GM08714 (cell line): ENCODE results near the gene NID1.
"Not testable (repeated sequence)": the region's sequence is repeated elsewhere in the genome, so short reads cannot be mapped to it uniquely, and the experiment has no call there.

Experiments
- H3K4me3 ChIP-seq: fragments of 200-500 bp; sonication (Bioruptor generic); 2 replicates; pipeline ENCODE4 v1.5.1; 2014; ENCODE audit warnings: mild to moderate bottlenecking, low read length, inconsistent platforms
- ZNF274 ChIP-seq: IDR thresholded peaks from 2 replicates; pipeline ENCODE4 v1.6.1; 2012; ENCODE audit warnings: mild to moderate bottlenecking, low read depth, low read length

NID1 gene

DNA sequence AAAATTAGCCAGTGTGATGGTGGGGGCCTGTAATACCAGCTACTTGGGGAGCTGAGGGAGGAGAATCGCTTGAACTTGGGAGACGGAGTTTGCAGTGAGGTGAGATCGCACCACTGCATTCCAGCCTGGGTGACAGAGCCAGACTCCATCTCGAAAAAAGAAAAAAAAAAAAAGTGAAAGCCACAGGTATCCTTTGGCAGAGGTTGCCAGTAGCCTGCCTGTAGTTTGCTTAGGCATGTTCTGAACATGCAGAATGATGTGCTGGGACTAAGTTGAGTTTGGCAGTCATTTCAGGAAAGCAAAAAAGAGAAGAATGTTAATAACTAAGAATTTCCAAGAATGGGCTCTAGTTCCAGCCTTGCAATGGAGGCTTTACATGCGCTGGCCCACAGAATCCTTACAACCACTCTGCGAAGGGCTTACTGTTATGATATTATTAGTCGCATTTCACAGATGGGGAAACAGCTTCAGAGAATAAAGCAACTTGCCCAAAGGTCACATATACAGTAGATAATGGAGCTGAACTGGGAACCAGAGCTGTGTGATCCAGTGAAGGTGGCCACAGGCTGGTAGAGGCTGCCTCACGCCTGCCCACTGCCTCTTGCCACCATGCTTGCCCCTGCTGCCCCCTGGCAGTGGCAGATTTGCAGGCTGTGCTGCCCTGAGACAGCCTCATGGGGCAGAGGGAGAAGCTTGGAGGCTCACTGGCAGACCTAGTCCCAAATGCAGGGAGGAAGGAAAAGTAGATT lies 131.7 kb downstream of the NID1 start:
- H3K4me3 ChIP-seq = no peak overlapping the region
- no peak for TF ChIP-seq ZNF274

DNA sequence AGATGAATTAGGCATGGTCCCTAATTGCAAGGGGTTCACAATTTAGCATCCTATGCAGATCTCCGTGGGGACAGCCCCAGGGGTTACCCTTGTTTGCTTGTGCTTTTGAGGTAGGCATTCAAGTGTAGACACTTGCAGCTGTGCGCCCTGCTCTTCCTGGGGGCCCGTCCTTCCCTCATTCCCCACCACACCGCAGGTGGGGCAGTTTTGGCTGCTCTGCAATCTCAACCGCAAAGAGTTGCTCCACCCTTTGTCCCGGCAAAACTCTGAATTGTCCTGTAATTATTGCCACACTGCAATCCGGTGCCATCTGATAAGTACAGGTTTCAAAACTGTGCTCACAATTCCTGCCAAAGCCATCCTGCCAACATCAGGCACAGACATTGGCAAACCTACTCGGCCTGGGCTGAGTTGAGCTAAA lies 132.8 kb downstream of the NID1 start:
- no peak overlapping the region for H3K4me3 ChIP-seq
- TF ChIP-seq ZNF274 = no peak

DNA sequence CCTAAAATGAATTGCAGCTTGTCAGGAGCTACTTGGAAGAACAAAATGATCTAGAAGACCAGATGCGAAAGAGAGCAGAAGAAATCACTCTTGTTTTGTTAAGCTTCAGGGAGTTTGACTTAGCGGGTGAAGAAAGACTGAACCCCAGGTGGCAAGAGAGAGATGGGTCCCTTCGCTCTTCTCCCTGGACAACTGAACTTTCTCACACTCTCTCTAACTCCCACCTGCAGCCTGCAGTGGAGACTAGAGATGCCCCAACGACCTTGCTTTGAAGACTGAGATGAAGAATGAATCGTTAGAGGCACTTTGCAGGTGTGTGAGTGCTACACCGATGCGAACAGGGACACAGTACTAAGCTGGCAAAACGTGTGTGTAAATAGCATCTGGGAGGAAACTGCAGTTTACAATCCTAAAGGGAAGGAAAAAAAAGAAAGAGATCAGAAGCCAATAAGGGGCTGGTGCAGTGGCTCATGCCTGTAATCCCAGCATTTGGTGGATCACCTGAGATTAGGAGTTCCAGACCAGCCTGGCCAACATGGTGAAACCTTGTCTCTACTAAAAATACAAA lies 133.6 kb downstream of the NID1 start:
- H3K4me3 ChIP-seq = no peak overlapping the region
- TF ChIP-seq ZNF274 = no peak

DNA sequence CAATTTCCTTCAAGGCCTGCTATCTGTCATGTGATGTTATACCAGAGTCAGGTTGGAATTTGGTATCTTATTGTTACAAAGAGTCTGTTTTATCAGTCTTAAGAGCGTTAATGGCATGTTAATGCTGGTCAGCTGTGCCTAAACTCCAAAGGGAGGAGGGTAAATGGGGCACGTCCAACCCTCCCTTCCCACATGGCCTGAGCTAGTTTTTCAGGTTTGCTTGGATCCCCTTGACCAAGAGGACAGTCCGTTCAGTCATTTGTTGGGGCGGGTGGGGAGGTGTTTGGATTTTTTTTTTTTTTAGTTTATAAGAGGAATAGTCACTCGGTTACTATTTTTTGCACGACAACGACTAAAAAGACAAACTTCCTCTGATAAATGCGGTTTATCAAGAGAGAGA lies 134.3 kb downstream of the NID1 start:
- TF ChIP-seq ZNF274 = no peak
- no peak overlapping the region for H3K4me3 ChIP-seq

DNA sequence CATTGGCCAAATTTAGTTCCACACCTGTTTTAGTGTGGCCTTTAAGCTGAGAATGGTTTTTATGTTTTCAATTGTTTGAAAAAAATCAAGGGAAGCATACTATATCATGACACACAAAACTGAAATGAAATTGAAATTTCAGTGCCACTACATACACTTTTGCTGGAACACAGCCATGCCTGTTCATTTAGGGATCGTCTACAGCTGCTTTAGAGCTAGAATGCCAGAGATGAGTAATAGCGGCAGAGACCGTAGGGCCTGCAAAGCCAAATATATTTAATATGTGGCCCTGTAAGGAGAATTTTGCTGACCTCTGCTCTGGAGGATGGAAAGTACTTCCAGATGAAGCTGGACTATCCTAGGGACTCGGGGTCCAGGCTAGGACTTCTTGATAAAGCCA lies 135.7 kb downstream of the NID1 start:
- no peak overlapping the region for H3K4me3 ChIP-seq
- no peak for TF ChIP-seq ZNF274

DNA sequence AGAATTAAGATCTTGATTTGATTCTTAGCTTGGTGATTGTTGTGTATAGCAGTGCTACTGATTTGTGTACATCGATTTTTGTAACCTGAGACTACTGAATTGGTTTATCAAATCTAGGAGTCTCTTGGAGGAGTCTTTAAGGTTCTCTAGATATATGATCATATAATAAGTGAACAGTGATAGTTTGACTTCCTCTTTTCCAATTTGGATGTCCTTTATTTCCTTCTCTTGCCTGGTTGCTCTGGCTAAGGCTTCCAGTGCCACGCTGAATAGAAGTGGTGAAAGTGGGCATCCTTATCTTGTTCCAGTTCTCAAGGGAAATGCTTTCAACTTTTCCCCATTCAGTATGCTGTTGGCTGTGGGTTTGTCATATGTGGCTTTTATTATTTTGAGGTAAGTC lies 136.7 kb downstream of the NID1 start:
- TF ChIP-seq ZNF274 = no peak

DNA sequence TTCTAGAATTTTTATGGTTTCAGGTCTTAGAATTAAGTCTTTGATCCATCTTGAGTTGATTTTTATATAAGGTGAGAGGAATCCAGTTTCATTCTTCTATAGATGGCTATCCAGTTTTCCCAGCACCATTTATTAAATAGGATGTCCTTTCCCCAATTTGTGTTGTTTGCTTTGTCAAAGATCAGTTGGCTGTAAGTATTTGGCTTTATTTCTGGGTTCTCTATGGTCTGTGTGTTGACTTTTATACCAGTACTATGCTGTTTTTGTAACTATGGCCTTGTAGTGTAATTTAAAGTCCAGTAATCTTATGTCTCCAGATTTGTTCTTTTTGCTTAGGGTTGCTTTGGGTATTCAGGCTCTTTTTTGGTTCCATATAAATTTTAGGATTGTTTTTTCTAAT lies 137.3 kb downstream of the NID1 start:
- H3K4me3 ChIP-seq = not testable (repeated sequence)

More for the DNA sequence above, 136.7 kb downstream of the NID1 start:
- H3K4me3 ChIP-seq = no peak overlapping the region
